HG03108 (cell line): ENCODE results near the gene SPINK1.
"Not testable (repeated sequence)": the region's sequence is repeated elsewhere in the genome, so short reads cannot be mapped to it uniquely, and the experiment has no call there.

Experiments
- ATAC-seq: cut with Tn5 transposase; IDR thresholded peaks from one replicate; pipeline ENCODE4 v1.9.1; 2021; ENCODE audit warnings: moderate library complexity; ENCODE audit not compliant: unreplicated experiment

SPINK1 gene

GRCh38 chr5:147831465-147831864 lies at the start of gene SPINK1:
TSS of gene SPINK1 (minus strand) at chr5:147831671. CDS start at chr5:147831577, 94 bp downstream.
- no peak for ATAC-seq

- ATAC-seq: no peak
Observed at GRCh38 chr5:147880487-147880886, 49.0 kb upstream of the SPINK1 start.

DNA sequence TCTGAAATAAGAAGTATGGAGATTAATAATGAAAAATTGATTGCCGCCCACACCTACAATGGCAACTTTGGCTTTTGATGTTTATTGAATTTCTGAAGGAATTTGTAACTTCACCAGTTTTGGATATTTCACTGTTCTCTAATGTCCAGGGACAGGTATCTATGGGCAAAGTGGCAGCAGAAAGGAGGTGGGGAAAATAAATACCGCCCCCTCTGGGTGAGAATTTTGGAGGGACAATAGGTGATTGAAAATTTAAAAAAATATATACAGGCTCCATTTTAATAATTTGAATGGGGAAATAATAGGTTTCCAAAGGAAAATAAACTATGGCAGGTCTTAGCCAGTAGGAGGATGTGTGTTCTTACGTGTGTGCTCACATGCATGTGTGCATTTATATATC lies 48.3 kb upstream of the SPINK1 start:
- no peak for ATAC-seq

GRCh38 chr5:147878066-147878759 lies 46.7 kb upstream of the SPINK1 start, which contains the start of gene SCGB3A2:
TSS of gene SCGB3A2 (plus strand) at chr5:147878711. CDS start at chr5:147878804, 93 bp downstream.
- no peak for ATAC-seq

- no peak for ATAC-seq
Observed at GRCh38 chr5:147876626-147877025, 45.2 kb upstream of the SPINK1 start.

DNA sequence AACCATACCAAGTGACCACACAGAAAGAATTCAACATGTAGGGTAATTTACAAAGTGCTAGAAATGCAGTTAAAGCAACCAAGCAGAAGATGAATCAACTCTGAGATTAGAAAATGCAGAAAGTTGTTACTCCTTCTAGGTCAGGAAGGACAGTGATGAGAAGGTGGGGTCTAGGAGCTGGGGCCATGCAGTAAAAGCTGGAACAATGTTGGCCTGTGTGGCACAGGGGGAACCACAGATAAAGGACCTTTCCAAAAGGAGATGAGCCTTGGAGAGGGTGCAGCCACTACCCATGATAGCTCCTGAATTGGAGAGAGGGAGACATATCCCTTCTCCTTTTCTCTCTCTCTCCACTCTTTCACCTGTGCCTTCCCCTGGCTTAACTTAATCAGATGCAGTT lies 44.7 kb upstream of the SPINK1 start:
- no peak for ATAC-seq

DNA sequence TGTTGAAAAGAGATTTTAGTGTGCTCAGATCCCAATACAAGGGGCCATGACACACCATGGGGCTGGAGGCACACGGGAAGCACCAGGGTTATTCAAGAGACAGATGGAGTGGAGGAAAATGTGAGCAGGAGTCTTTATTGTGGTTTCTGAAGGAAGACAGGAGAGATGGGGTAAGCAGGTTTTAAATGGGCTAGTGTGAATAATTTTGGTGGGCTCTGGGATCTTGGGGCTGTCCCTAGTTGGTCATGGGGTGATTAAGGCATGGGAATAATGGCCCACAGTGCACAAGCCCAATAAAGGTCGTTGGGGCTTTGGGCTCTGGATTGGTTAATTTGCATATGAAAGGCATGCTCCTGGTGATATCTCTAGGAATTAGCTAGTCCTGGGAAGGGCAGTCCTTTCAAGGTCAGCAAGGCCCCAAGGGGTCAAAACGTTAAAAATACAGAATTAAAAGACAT lies 43.5 kb upstream of the SPINK1 start:
- no peak for ATAC-seq

DNA sequence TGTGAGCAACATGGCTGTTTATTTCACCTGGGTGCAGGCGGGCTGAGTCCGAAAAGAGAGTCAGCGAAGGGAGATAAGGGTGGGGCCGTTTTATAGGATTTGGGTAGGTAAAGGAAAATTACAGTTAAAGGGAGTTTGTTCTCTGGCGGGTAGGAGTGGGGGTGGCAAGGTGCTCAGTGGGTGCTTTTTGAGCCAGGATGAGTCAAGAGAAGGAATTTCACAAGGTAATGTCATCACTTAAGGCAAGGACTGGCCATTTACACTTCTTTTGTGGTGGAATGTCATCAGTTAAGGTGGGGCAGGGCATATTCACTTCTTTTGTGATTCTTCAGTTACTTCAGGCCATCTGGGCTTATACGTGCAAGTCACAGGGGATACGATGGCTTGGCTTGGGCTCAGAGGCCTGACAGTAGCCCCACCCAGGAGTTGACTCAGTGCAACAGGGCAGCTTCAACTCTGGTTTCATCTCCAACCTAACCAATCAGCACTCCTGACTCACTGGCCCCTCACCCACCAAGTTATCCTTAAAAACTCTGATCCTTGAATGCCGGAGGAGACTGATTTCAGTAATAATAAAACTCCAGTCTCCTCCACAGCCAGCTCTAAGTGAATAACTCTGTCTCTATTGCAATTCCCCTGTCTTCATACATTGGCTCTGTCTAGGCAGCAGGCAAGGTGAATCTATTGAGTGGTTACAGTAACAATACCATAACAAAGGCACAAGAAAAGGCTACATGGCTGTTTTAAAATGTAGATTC lies 42.8 kb upstream of the SPINK1 start:
- ATAC-seq: not testable (repeated sequence)

- not testable (repeated sequence) for ATAC-seq
Observed at GRCh38 chr5:147872744-147873435, 41.4 kb upstream of the SPINK1 start.

DNA sequence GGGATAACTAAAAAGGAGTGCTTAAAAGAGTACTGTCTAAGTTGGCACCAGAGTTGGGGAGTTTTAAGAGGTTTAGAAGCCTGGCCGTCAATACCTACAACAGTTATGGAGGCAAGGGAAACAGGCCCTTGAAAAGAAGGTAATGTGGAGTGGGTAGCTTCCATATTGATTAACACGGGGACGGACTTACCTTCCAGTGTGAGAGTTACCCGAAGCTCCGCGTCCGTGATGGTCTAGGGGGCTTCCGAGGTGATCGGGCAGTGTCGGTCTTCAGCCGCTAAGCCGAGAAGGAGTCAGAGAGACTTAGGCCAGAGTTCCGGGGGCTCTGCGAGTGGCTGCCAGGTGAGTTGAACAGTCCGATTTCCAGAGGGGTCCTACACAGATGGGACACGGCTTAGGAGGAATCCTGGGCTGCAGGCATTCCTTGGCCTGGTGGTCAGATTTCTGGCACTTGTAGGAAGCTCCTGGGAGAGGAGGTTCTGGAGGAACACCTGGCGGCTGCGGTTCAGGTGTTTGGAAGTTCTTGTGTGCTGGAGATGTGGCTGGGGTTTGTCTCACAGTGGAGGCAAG lies 40.6 kb upstream of the SPINK1 start:
- not testable (repeated sequence) for ATAC-seq

DNA sequence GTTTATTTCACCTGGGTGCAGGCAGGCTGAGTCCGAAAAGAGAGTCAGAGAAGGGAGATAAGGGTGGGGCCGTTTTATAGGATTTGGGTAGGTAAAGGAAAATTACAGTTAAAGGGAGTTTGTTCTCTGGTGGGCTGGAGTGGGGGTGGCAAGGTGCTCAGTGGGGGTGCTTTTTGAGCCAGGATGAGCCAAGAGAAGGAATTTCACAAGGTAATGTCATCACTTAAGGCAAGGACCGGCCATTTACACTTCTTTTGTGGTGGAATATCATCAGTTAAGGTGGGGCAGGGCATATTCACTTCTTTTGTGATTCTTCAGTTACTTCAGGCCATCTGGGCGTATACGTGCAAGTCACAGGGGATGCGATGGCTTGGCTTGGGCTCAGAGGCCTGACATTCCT lies 38.4 kb upstream of the SPINK1 start:
- not testable (repeated sequence) for ATAC-seq

- ATAC-seq: no peak
Observed at GRCh38 chr5:147869112-147869511, 37.6 kb upstream of the SPINK1 start.

DNA sequence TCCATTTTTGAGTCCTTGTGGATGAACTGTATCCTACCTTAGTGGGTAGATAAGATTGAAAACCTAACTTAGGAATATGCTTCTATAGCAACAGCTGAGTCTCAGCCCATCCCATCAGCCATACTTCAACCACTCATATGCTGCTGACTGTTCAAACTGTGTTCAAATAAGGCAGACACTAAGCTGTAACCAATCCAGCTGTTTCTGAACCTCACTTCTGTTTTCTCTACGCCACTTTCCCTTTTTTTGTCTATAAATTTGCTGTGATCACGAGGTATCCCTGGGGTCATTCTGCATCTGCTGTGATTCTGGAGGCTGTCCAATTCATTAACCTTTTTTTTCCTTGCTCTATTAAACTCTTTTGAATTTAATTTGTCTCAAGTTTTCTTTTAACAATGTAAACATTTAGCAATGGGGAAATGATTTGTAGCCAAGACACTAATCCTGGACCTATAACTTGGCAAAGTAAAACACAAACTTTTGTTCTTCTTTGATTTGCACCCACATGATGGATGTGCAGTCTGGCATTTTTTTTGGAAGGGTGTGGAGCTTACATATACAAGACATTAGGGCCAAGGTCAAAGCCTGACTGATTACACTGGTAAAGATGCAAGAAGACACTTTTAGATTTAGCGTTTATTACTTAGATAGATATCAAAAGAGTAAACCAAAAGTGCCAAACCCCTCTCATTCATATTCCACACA lies 32.1 kb upstream of the SPINK1 start:
- no peak for ATAC-seq

DNA sequence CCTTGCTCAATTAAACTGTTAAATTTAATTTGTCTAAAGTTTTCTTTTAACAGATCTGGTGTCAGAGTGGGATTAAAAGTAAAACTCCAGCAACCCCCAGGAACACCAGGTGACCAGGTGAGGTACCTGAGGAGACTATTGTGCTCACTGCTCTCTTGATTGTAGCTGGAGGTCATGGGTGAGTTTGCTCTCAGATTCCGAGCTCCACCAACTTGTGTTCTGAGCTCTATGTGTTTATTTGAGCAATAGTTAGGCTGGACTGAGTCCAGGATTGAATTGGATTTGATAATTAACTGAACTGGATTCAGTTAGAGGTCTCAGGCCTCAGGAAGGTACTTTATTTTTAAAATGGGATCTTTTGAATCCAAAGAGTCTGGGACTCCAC lies 29.2 kb upstream of the SPINK1 start:
- no peak for ATAC-seq

DNA sequence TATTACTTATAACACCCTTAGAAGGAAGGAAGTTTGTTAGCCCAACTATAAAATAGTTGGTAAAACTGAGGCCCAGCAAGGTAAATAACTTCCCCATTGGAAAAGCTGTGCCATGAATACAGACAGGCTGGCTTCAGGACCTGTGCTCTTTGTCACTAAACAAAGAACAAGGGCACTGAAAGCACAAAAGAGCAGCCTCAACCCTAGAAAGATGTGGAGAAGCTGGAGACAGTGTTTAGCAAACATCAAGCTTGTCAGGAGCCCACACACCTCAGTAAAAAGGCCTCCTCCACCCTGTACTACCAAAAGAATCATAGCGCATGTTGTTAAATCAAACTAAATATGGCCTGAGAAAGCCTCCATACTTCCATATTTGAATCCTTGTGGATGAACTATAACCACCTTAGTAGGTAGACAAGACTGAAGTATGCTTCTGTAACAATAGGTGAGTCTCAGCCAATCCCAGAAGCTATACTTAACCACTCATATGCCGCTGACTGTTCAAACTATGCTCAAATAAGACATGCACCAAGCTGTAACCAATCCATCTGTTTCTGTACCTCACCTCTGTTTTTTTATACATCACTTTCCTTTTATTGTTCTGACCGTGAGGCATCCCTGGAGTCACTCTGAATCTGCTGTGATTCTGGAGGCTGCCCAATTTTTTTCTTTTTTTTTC lies 28.6 kb upstream of the SPINK1 start:
- no peak for ATAC-seq

DNA sequence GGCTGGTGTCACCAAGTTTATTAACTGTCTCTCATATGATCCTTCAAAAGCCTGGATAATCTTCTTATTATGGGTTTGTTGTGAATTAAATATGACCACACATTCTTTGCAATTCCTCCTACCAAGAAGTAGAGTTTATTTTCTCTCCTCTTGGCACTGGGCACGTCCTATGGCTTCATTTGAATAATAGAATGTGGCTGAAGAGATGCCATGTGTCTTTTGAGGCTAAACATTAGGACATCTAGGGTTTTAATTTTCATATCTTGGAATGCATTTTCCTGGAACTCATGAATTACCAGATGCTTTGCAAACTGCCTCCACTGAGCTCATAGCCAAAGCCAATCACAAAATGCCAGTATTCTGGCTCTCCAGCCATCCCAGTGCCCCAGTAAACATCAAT lies 27.1 kb upstream of the SPINK1 start:
- no peak for ATAC-seq

GRCh38 chr5:147857302-147858129 lies 26.0 kb upstream of the SPINK1 start:
- peak; percentile 74 for ATAC-seq

DNA sequence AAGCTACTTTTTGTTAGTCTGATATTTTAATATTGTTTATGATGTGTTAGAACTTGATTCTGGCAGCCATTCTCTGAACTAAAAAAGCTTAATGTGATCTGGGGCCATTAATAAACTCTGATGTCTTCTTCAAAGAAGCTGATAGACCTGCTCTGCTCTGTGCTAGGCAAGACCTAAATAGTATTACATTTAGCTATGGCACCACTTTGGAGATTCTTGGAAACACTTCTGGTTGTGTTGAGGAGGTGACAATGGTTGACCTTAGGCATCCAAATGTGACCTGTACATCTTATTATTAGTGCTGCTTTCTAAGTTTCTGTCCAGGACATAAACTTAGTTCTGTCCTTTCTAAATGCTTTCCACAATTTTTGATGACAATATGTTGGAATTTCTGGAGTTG lies 25.3 kb upstream of the SPINK1 start:
- no peak for ATAC-seq

DNA sequence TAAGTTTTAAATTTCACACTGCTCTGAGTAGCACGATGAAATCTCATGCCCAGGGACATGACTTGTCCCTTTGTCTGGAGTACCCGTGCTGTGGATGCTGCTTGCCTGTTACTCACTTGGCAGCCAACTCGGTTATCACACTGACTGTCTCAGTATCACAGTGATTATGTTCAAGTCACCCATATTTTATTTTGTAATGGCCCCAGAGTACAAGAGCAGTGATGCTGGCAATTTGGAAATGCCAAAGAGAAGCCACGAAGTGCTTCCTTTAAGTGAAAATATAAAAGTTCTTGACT lies 24.3 kb upstream of the SPINK1 start:
- no peak for ATAC-seq
